Esophagus muscularis mucosa (tissue), 4 donors: ENCODE results near the gene RBM44.

Source experiments
- CTCF ChIP-seq, 3 experiments: fragments of 200-600 bp in 2 of 3; fragments of 450-650 bp in 1 of 3; sonication (generic) in 2 of 3; IDR thresholded peaks; one replicate each; pipeline ENCODE4 v1.5.1; 2017 to 2019; ENCODE audit warnings: antibody characterized with exemption in 3 of 3, mild to moderate bottlenecking in 2 of 3, moderate library complexity in 1 of 3
- EP300 ChIP-seq: sonication (generic); formaldehyde crosslinking; IDR thresholded peaks from one replicate; pipeline ENCODE4 v1.6.1; 2017; ENCODE audit warnings: antibody characterized with exemption
- POLR2A ChIP-seq: fragments of 450-650 bp; IDR thresholded peaks from one replicate; pipeline ENCODE4 v1.6.1; 2017; ENCODE audit warnings: antibody characterized with exemption, moderate library complexity, mild to moderate bottlenecking, low read depth
- POLR2AphosphoS5 ChIP-seq, 2 donors: sonication (generic); formaldehyde crosslinking; IDR thresholded peaks; one replicate each; pipeline ENCODE4 v1.6.1; 2017; ENCODE audit warnings: antibody characterized with exemption in 2 of 2

GRCh38 chr2:237763812-237764211, 34.8 kb upstream of the RBM44 start:
- TF ChIP-seq CTCF (IDR thresholded peaks at IDR 0.05) (no peak), POLR2AphosphoS5 (IDR thresholded peaks at IDR 0.05) (no peak), POLR2A (no peak), EP300 (no peak)
